HG03135 (cell line): ENCODE data around the gene SPATA1.

Source experiments
- ATAC-seq: cut with Tn5 transposase; IDR thresholded peaks from one replicate; pipeline ENCODE4 v1.9.1; 2021; ENCODE audit warnings: mild to moderate bottlenecking, moderate library complexity; ENCODE audit not compliant: unreplicated experiment

Gene SPATA1, protein sequence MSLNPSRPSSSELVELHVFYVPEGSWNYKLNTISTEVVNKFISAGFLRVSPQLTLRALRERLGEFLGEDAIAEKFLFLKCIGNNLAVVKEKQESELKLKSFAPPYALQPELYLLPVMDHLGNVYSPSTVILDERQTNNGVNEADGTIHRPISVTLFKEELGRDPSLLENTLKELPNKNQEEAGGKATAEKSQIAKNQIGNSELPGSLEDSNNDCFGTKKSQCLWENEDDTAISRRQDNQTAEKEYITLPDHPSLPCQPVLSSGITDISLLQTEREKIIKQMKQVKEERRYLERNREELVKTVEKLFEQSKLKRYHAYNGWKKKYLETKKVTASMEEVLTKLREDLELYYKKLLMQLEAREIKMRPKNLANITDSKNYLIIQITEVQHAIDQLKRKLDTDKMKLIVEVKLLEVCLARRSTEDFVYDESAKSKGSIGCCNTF

GRCh38 chr1:84506002-84506728 is at the start of gene SPATA1, which contains the start of gene GNG5:
SPATA1 (plus strand) TSS chr1:84506386; CDS start chr1:84516360, 9,974 bp downstream.
GNG5 (minus strand) TSS chr1:84506581; CDS start chr1:84506091, 490 bp downstream.
- peak; percentile 82 for ATAC-seq

GRCh38 chr1:84462118-84462517 is 44.1 kb upstream of the SPATA1 start:
- ATAC-seq: no peak

GRCh38 chr1:84467298-84467697 is 38.9 kb upstream of the SPATA1 start:
- ATAC-seq: no peak

DNA sequence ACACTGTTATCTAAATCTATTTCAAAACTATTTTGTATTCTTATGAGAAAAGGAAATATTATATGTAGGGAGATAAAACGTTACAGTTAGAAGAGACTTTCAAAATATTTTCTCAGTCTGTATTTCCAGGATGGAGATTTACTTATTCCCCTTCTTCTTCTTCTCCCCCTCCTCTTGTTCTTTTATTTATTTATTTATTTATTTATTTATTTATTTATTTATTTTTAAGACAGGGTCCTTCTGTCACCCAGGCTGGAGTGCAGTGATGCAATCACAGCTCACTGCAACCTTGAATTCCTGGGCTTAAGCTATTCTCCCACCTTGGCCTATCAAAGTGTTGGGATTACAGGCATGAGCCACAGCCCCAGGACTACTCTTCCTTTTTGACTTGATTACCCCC is 30.0 kb upstream of the SPATA1 start:
- no peak for ATAC-seq

- peak; percentile 97 for ATAC-seq
Measured at GRCh38 chr1:84478876-84479868, 27.0 kb upstream of the SPATA1 start, which contains the start of gene RPF1. RPF1 (plus strand) TSS chr1:84479266; CDS start chr1:84479282, 16 bp downstream.

GRCh38 chr1:84479998-84480397 is 26.2 kb upstream of the SPATA1 start:
- peak; percentile 8 for ATAC-seq

GRCh38 chr1:84480650-84481049 is 25.5 kb upstream of the SPATA1 start:
- ATAC-seq: no peak

DNA sequence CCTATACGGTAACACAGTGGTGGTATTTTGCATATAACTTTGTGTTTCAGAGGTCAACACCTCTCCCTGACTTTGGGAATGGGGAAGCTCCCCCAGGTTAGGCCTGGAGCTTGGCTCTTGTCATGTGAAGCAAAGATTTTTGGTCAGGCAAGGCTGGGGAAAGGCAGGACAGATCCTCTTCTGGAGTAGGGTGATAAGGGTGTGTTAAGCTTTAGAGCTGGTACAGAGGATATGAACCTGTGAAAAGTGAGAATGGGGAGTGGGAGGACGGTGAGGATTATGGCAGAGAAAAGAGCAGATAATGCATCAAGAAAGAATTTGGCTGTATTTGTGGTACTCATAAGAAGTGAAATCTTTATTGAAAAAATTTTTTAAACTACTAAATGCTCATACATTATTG is 24.9 kb upstream of the SPATA1 start:
- no peak for ATAC-seq

DNA sequence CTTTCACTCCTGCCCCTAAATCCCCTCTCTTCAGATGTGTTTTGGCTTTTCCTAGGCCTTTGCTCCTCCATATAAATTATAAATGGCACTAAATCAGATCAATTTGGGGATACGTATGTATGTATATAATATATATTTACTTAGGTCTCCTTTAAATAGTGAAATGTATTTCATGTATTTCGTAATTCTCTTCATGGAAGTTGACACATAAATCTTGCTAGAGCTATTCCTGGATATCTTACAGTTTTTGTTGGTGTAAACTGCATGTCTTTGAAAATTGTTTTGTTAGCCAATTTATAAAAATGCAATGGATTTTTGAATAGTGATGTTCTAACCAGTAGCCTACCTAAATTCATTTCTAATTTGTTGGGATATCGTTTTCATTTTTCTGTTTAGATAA is 18.1 kb upstream of the SPATA1 start:
- ATAC-seq: no peak

GRCh38 chr1:84489766-84490165 is 16.4 kb upstream of the SPATA1 start:
- no peak for ATAC-seq

DNA sequence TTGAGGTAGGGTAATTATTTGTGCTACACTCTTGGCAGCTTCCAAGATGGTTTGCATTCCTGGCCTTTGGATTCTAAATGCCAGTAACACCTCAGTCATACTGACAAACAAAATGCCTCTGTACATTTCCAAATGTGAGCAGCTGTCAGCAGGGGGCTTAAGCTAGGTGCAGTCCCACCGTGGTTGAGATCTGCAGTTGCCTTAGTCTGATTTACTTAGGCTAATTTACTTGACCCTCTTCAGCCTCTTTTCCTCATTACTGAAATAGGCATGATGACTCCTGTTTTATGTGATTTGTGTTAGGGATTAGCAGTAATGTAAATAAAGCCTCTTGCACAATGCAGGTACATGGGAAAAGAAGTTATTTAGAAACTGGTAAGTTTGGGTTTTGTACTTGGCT is 13.5 kb upstream of the SPATA1 start:
- no peak for ATAC-seq

DNA sequence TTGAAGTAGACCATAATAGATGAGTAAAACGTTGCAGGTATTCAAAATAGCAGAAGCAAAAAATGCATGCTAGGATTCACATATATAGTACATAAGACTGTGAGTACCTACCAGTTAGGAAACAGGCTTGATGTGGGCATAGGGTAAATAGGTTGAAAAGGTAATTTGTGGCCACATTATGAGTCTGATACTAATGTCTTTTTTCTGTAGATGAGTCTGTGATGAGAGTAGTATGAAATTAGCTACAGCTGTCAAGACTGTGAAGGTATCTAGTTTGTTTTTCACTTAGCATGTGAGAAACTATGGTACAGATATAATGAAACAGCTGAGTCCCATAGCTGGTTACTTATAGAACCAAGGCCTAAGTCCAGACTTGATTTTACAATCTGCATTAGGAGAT is 12.4 kb upstream of the SPATA1 start:
- no peak for ATAC-seq

DNA sequence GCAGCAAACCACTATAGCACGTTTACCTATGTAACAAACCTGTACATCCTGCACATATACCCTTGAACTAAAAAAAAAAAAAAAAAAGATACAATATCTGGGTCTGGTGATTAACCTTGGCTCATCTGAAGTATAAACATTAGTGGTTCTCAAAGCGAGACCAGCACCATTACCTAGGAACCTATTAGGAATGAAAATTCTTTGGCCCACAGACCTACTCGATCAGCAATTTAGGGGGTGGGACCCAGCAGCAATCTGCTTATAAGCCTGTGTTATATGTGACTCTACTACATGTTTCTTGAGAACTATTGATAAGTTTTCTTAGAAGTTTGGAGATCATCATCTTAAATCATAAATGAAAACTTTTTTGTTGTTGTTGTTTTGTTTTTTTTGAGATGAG is 9.7 kb upstream of the SPATA1 start:
- ATAC-seq: no peak

GRCh38 chr1:84497631-84498275 is 8.4 kb upstream of the SPATA1 start:
- no peak for ATAC-seq

DNA sequence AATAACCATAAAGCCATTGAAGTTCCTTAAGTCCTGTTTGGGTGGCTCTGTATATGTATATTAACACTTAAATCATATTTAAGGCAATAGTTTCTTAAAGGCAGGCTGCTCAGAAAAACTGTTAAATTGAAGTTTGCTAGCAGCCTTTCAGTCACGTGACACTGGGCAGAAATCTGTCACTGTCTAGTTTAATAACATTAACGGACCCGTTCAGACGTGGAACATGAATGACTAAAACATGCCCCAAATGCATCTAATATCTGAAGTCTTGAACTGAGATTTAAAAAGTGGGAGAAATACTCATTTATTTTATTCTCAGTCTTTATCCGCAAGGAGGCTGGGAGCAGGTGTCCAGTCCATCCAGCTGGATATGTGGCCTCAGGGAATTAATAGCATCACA is 3.3 kb upstream of the SPATA1 start:
- no peak for ATAC-seq

DNA sequence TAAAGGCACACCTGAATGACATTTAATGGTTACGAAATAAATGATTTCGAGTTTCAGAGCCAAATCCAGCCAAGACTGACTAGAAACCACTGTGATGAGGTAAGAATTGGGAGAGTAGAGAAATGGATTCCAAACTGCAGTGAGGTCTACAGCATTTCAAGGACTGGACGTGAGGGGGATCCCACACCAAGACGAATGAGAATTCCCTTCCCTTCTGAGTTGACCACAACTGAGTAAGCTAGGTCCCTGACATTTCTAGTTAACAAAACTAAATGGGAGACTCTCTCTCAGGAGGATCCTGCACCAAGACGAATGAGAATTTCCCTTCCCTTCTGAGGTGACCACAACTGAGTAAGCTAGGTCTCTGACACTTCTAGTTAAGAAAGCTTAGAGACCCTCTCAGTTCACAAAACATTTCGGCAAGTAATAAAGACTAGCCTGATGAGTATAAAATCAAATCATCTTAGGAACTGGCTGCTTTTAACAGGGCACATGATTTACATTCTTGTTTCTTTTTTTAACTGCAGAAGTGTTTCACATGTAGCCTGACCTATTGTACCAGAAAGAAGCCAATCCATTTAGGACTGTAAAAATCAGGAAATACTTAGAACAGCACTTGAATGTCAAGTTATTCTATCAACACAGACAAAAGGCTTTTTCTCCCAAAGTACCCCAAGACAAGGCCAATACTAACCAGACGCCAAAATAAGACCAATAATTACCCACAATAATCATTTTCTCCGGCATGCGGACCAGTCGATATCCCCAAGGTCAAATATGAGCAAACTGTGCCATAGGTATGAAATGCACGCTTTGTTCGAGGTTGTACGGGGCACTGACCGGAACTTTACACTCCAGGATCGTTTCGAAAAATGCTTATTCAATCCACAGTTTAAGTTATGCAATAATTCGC is 1.4 kb upstream of the SPATA1 start:
- ATAC-seq: no peak

- peak; percentile 42 for ATAC-seq
Measured at GRCh38 chr1:84505493-84506001, 639 bp upstream of the SPATA1 start.

GRCh38 chr1:84506729-84507453 is 705 bp downstream of the SPATA1 start:
- no peak for ATAC-seq
